NCI-H1694 (cell line): ENCODE results near the gene XG.

Experiments used
- DNase-seq: peaks from one replicate; lab custom pipeline; 2025; lab: John Stamatoyannopoulos, UW

Gene XG

DNA sequence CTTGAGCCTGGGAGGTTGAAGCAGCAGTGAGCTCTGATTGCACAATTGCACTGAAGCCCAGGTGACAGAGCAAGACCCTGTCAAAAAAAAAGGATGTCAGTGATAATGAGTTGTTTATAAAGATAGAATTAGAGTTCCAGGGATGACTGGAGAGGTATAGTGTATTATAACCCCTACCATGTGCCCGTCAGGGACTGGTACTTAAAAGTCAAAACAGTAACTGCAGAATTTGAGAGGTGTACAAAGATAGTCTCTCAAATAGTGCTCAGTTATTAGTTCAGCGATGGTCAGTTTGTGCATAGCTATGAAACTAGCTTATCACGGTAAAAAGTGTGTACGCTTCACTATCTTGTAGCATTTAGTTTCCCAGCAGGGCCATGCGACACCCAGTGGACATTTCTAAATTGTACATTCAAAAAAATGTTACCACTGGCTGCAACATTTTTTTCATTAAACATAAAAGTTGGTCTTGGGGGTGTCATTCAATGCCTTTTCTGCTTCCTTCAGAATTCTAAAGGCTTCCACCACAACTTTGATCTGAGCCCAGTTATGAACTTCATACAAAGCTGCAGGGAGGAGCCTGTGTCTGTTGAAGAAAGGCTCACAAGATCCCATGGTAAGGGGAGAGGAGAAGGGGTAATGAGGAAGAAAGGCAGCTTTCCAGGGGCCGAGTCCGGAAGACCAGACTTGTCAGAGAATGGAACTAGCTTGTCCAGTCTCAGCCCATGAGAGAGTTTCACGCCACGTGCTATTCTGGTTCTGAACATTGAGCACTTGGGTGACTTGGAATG lies 67.7 kb downstream of the XG start:
- DNase-seq = no peak

DNA sequence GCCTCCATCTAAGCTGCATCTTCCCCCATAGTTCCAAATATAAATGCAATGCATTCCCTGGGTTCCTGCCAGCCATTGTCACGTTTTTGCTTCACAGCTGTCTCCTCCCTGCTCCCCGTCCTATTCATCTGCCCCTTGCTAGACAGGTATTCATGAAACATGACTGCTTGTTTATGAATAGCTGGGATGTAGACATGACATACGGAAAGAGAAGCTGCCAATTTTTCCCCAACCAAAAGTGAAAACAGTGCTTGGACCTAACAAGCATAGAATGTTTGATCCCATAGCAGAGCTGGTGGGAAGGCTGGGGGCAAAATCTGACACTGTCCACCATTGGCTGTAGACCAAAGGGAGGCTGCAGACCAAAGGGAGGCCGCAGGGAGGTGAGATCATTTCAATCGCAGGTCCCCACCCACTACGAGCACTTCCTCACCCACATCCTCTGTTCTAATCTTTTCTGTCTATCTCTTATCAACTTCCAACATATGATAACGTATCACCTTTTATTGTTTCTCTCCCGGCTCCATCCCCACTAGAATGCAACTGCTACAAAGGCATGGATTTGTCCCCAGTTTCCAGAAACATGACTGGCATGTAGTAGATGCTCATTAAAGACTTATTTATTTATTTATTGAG lies 68.4 kb downstream of the XG start:
- no peak for DNase-seq

DNA sequence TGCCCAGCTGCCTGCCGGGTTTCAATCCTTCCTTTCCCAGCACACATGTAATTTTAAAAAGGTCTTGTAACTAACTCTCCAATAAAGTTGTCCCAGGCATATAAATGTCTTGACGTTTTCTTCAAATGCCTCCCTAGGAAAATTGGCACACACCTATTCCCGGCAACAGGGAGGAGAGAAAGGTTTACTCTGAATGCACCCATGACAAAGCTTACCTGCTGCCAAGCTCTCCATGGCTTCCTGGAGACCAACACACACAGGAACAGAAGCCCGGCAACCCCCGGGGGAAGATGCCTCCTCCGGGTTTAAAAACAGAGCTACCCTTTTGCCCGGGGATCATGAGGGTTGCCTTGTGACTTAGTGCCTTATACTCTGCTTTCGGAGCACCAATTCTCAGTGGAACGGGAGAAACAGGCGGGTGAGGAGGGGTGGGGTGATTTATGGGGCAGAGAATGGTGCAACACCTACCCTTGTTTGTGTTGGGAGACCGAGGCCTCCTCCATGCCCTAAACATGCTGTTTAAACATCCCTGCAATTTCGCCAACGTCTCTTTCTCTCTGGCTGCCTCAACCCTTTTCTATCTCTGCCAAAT lies 72.1 kb downstream of the XG start:
- DNase-seq = no peak

DNA sequence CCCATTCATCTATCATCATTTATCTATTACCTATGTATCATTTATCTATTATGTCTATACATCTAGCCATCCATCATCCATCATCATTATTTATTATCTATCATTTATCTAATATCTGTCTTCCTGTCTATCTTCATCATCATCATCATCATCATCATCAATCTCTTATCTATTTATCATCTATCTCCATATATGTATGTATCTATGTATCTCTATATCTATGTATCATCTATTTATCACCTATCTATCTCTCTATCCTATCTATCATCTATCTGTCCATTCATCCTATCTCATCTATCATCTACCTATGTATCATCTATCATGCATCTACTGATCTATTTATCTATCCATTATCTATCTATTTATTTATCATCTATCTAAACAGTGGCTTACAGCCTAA lies 73.0 kb downstream of the XG start:
- no peak for DNase-seq

DNA sequence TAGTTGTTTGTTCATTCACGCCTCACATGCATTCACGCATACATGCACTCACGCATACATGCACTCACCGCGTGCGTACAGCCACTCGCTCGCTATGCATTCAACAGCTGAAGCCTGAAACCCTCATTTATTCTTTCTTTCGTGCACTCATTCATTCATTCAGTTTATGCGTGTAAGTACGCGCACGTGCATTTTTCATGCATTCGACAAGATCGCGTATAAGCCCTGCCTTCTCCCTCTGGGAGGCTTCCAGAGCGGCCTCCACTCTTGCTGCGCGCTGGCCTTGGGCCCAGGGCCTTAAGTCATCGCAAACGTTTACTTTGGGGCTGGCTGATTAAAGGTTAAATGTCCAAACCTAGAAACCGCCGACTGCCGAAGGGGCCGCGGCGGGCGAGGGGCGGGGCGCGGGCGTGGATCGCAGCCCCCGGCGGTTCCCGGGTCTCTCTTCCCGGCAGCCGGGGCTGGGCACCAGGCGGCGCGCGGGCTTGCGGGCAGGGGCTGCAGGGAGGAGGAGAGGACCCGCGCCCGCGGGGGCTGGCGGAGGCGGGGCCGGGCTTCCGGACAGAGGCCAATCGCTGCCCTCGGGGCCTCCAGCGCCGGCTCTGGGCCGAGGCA lies 76.6 kb downstream of the XG start, which contains the start of gene GYG2:
Gene GYG2 (plus strand): TSS at position 587 of the 615 bp plus-strand sequence. CDS start 1,259 bp downstream, outside the sequence.
- no peak for DNase-seq

DNA sequence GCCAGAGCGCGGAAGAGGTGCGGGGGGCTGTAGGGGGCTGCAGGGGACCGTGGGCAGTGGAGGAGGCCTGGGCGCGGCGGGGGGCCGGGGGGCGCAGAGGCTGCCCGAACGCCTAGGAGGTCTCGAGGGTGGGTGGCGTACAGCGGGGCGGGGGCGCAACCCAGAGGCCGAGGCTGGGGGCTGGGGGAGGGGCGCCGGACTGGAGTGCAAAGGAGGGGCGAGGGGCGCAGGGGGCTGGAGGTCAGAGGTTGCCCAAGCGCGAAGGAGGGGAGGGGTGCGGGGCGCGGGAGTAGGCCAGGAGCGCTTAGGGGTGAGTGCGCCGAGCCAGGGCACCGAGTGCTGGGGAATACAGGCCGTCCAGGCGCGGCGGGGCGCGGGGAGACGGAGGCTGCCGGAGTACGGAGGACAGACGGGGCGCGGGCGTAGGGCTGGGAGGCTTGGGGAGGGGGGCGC lies 77.1 kb downstream of the XG start:
- no peak for DNase-seq

DNA sequence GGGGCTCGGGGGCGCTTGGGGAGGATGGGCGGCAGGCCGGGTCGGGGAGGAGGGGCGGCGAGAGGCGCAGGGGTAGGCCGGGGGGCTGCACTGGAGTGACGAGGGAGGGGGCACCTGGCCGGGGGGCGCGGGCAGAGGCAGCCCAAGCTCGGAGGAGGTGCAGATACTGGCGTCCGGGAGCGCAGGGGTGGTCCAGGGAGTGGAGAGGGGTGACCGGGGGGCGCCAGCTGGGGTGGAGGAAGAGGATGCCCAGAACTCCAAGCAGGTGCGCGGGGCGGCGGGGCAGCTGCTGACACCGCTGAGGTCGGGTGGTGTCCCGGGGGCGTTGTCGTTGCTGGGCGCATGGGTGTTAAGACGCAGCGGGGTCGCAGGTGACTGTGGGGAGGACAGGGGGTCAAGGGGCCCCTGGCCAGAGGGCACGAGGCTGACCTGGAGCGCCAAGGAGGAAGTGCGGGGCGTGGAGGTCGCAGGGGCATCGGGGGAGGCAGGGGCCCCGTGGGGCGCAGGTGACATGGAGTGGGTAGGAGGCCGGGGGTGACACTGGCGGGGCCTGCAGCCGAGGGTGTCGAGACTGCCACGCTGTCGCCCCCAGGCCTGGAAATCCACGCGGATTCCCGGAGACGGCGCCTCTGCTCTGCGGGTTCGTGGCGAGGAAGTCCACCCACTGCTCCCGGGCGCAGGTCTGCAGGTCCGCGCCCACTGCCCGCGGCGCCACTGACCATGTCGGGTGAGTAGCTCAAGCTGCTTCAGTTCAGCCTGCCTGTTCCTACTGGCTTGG lies 77.8 kb downstream of the XG start:
- no peak for DNase-seq

DNA sequence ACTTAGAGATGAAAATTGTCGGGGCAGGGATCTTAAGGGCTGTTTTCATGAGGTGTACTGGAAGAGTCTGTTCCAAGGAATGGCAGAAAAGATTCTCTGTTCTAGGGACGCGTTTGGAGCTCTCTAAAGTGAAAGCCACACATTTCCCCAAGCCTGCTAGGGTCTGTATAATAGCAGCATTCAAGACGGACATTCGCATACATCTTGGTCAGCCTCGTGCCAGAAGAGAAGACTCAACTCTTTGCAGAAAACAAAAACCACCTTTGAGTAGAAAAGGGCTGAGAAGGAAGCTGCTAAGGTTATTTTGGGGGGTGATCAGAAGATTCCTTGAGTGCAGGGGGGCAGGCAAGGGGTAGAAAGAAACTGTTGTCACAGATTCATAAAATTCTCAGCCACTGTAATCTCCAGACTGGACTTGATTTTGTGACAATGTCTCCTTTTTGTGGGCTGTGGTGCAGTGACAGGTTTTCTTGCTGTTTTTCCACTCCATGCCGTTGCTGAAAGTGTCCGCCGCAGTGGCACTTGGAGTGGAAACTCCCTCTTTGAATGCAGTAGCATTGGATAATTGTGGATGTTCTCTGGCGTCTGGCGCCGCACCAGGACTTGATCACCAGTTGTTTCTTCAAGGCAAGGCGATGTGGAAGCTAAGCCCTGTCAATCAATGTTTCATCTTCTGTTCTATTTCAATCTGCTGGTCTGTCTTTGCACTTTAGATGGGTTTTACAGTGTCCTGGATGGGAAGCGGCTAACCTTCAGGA lies 79.8 kb downstream of the XG start:
- DNase-seq = no peak

DNA sequence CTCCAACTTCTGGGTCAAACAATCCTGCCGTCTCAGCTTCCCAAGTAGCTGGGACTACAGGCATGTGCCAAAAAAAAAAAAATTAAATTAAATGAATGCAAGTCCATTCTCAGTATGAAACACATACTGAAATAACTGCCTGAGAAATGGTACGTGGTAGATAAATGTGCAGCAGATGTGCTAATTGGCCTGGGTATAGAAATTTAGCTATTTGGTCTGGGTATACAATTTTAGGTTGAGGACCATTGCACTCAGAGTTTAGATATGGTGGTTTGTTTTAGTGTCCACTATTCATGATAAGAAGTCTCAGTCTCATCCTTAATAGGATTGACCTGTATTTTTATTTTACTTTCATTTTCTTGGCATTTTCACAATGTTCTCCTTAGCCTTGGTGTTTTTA lies 86.1 kb downstream of the XG start:
- no peak for DNase-seq

DNA sequence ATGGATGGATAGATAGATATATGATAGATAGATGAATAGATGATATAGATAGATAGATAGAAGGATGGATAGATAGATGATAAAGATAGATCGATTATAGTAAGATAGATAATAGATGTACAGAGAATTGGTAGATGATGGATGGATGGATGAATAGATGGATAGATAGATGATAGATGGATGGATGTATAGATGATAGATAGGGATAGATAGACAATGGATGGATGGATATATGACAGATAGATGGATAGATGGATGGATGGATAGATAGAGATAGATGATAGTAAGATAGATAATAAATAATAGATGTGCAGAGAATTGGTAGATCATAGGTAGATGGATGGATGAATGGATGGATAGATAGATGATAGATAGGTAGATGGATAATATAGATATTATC lies 89.1 kb downstream of the XG start:
- DNase-seq = no peak

DNA sequence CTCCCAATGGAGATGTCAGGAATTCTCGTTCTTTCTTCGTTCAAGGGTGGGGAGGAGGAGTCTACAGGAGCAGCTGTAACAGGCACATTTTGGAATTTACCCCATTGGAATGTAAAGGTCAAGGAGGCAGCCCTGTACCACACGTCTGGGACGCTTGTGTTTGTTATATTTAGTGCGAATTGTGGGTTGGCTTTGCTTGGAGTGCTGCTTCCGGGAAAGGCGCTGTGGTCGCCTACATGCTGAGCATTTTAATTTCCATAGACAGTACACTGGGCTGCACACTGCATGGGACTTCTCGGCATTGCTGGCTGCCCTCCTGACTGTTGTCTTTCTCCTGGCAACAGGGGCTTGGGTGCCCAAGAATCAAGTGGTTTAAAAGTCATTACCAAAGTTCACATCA lies 89.7 kb downstream of the XG start:
- no peak for DNase-seq

DNA sequence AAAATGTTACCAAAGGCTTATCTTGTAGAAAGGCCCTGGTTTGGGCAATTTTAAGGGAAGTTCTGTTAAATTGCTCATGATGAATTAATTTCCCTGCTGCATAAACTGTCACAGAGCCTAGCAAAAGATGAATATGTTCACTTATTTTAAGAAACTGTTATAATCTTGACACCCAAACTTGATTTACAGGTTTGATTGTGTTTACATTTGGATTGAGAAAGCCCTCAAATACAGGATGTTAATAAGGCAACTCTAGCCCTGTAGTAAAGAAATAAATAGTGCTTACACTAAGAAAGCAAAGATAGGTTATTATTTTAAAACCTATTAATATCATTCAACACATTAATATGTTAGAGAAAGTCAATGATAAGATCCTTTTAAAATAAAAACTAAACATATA lies 95.2 kb downstream of the XG start:
- DNase-seq = no peak

DNA sequence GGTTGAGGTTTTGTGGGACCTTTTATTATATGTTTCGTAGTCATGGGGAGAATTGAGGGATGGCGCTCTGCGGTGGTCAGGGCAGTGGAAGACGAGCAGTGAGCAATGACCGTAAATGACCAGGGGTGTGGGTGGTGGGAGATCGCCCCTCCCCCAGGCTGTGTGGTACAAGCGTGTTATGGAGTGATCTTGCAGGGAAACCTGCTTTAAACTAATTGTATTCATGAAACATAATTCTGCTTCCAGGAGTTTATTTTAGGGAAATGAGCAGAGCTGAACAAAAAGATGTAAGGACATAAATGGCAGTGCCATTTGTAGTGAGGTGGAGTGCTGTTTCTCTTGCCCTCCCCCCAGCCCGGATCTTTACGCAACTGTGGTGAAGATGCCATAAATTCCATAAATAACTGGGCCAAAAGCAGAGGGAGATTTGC lies 97.0 kb downstream of the XG start:
- no peak for DNase-seq

DNA sequence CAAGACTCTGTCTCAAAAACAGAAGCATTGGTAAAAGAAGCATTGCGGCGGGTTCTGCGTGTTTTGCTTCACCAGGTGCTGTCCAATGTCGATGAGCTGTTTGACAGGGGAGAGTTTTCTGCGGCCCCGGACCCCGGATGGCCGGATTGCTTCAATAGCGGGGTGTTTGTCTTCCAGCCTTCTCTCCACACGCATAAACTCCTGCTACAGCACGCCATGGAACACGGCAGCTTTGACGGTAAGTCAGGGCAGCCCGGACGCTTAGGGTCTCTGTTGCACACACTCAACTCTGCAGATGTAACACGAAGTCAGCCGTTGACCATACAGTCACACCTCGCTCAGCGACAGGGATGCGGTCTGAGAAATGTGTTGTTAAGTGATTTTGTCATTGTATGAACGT lies 103.1 kb downstream of the XG start:
- DNase-seq = no peak

DNA sequence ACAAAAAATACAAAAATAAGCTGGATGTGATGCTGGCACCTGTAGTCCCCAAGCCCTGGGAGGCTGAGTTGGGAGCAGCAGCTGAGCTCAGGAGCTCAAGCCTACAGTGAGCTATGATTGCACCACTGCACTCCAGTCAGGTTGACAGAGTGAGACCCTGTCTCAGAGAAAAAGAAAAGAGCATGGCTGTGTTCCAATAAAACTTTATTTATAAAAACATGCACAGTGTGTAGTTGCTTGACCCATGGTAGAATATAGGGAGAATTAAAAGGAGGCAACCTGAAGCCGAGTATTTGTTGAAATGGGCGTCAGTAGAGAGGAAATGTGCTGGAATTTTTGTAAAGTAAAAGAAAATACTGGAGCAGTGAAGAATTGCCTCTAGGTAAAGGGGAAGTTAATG lies 103.9 kb downstream of the XG start:
- DNase-seq = no peak

DNA sequence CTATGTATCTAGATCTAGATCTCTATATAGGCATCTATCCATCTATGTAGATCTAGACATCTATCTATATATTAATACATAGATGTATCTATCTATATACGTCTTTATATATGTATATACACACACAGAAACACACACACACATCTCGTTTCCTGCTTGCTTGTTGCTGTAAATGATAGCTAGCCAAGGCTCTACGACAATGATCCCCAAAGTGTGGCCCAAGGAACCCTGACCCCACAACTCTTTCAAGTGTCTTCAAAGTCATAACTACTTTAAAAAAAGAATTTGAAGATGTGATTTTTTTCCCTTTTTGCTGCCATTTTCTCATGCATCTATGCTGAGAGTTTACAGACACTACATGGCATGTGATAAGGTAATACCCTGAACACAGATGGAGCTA lies 105.7 kb downstream of the XG start:
- DNase-seq = no peak

DNA sequence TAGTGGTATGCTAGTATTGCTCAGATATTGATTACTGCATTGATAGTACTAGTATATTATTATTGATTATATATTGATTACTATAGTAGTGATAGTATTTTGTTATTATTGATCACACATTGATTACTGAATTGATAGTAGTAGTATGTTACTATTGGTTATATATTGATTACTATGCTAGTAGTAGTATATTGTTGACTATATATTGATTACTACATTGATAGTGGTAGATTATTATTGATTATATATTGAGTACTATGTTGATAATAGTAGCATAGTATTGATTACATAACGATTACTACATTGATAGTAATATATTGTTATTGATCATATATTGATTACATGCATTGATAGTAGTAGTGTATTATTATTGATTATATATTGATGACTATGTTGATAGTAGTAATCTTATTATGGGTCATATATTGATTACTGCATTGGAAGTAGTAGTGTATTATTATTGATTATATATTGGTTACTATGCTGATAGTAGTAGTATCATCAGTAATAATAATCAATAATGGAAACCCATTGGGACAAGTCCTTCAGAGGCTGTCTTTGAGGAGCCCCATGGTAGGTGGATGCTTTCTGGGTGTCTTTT lies 107.5 kb downstream of the XG start:
- DNase-seq = no peak

DNA sequence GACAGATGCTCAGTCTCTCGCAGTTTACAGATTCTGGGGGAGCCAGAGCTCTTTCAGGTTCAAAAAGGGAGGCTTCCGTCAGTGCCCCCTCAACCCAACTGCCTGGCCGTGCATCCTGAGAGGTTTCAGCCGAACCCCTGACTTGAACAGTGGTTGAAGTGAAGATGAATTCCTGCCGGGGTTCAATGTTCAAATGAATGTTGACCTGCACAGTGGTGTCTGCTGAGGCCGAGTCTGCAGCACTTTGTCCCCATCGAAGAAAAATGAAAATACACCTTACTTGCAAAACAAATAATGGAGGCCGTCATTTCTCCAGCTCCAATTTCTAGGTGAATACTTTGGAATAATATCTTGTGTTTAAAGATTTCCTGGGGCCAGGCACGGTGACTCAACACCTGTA lies 110.6 kb downstream of the XG start:
- no peak for DNase-seq

DNA sequence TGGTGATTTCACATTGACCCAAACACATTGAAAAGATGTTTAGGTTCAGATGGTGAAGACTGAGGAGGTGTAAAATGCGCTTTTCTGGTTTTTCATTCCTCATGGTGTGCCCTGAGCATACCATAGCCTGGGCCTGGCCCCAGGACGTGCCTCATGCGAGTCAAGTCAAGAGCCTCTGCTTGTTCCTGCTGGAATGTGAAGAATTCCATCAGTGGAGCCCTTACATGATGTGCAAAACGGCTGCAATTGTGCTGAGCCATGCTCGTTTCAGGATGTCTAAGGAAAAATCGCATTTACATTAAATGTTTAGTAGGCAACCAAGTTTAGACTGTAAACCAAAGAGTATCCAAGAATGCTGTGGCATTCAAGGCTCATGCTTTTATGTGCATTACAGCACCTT lies 111.8 kb downstream of the XG start:
- DNase-seq = no peak
